Panc1 (cell line): ENCODE data around the gene ZMAT5.

Experiments
- CTCF ChIP-seq: fragments of 450-650 bp; IDR thresholded peaks from 2 replicates; pipeline ENCODE4 v1.5.1; 2017; ENCODE audit warnings: mild to moderate bottlenecking
- REST ChIP-seq, 2 experiments: IDR thresholded peaks; 2 replicates each; pipeline ENCODE4 v1.6.1; 2011 to 2012; ENCODE audit warnings: low read depth in 2 of 2, control low read depth in 1 of 2, low read length in 1 of 2, mild to moderate bottlenecking in 1 of 2, moderate library complexity in 1 of 2; ENCODE audit not compliant: insufficient read depth in 1 of 2

GRCh38 chr22:29720811-29721323 is 45.9 kb downstream of the ZMAT5 start:
- no peak for TF ChIP-seq REST (IDR thresholded peaks at IDR 0.05; ENCODE audit: insufficient read depth in 1 of 2, low read depth in 2 of 2, low read length in 1 of 2)
- TF ChIP-seq CTCF = no peak
